ENCODE measurements around the gene GFY.

The GFY gene

DNA sequence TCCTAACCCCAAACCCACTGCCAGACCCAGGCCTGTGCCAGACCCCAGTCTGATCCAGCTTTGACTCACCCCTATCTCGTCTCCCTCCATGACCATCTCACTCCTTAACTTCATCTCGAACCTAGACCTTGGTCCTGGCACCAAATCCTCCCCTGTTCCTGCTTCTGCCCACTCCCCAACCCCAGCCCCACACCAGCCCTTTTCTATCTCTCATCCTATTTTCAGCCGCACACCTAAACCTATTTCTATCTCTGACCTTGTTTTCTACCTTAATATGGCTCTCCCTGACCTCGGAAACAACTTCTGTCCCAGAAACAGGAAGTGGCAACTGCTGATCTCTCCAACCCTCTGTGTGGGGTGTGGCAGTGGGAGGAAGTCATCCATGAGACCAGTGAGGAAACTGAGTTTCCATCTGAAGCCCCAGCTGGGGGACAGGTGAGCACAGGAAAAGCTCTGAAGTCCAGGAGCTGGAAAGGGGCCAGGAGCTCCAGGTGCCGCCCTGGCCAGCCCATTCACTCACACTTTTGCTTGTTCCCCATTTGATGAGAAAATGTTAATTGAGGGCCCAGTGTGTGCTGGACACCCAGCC lies 15.7 kb upstream of the GFY start:
- peak; percentile 56 to 68 for DNase-seq

DNA sequence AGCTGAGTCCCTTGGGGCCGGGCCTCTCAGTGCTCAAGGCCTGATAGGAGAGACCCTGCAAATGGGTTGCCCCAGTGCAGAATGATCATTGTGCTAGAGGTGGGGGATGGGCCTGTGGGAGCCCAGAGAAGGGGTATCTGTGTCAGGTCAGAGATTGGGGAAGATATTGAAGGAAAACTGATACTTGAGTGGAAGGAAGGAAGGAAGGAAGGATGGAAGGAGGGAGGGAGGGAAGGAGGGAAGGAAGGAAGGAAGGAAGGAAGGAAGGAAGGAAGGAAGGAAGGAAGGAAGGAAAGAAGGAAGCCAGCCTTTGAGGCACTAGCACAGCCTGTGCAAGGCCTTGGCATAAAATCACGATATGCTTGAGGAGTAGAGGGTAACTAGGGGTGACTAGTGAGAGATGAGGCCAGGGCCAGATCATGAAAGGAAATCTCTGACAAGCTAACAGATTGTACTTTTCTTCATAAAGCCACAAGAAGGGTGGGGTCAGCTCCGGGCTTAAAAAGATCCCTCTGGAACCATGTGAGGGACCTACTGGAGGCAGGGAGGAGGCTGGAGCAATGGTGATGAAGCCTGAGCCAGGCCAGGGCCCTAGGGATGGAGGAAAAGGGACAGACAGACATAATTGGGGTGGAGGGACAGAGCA lies 13.4 kb upstream of the GFY start:
- no peak for DNase-seq

DNA sequence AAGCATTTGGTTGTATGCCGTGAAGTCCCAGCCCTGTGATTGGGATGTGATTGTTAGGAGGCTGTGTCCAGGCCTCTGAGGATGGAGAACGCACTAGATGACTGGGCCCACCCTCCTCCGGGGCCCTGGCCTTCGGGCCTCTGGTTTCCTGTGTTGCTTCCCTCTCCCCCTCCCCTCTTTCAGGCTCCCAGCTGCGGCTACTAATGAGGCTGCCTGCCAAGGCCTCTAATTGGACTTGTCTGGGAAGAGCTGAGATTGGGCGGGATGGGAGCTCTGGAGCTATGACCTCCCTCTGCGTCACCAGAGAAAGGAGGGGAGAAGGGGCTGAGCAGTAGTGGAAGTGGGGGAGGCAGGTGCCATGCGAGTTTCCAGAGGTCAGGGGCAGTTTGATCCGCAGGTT lies 11.8 kb upstream of the GFY start:
- no peak for DNase-seq

DNA sequence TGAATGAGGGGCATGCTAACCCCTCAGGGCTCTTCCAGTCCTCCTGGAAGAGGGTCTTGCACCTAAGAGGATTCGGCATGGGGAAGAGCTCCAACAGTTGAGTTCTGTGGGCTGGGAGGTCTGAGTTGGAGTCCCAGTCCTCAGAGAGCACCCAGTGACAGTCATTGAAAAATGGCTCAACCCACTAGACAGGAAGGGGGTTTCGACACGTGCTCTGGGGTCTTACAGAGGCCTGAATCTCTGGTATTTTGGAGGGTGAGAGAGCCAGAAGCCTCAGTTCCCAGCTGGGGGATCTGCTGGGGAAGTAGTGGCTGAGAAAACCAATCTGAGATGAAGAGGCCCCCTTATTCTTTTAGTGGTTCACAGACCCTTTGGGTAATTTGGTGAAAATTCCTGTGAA lies 10.9 kb upstream of the GFY start:
- DNase-seq: no peak

DNA sequence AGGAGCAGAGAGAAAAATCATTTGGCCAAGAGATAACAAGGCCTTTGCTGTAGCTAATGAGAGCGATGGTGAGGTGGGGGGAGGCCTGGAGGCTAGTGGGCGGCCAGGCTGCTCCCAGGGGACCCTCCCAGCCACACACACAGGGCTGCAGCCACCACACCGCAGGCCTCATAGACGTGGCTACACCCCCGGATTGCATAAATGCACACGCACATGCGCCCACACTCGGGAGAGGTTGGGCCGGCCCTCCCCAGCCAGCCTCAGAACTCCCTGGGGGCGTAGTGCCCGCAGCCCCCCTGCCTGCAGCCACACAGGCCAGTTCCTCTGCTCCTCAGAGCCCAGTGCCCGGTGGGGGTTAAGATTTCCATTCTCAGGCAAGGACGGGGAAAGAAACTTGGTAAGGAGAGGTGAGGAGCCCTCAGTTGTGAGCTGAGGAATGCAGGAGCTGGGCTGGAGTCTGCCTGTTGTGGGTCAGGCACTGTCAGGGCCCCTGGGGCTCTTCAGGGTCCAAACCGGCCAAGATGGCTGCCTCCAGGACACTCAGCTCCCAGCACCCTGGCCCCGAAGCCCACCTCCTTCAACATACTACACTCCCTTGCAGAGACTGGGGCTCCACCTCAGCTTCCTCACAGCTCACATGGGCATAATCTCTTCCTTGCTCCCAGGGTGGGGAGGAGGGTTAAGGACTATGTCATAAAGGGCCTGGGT lies 9.9 kb upstream of the GFY start:
- no peak for DNase-seq

DNA sequence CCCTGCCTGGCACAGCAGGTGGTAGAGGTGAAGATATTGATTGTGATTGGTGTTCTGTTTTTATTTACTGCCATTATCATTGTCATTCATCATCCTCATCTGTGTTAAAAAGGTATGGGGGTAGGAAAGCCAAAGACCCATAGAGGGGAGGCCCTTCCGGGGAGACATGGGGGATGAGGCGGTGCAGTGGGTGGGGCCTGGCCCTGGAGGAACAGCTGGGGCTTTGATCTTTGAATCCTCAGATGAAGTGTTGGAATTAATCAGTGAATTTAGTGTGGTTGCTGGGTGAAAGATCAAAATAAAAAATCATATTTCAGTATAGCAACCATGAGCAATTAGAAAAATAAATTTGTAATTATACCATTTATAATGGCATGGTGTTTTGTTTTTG lies 9.4 kb upstream of the GFY start:
- DNase-seq: no peak

DNA sequence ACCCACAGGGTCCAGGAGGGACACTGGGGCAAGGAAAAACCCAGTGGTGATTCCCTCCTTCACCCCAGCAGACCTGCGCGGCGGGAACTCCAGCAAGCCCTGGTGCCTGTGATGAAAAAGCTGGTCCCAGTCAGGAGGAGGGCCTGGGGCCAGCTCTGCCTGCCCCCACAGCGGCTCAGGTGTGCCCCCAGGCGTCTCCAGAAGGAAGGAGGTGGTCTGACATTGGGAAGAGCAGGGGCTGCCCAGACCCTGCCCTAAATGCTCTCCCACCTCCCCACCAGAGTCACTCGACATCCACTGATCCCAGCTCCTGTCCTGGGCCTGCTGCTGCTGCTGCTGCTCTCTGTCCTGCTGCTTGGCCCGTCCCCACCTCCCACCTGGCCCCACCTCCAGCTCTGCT lies 8.1 kb upstream of the GFY start:
- DNase-seq: no peak

DNA sequence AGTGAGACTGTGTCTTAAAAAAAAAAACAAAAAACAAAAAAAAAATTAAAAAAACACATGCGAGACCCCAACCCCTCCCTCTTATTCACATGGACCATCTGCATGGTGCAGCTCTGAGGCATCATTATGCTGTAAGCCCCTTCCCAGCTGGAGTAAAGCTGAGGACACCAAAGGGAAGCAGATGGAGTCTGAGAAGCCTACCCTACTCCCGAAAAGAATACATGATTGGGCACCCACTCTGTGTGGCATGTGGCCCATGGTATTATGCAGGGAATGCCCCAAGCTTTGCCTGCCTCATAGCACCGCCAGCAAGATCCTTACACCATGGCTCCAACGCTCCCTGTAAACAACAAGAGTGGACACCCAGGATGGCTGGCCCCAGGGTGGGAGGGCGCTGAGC lies 6.7 kb upstream of the GFY start:
- DNase-seq: no peak

DNA sequence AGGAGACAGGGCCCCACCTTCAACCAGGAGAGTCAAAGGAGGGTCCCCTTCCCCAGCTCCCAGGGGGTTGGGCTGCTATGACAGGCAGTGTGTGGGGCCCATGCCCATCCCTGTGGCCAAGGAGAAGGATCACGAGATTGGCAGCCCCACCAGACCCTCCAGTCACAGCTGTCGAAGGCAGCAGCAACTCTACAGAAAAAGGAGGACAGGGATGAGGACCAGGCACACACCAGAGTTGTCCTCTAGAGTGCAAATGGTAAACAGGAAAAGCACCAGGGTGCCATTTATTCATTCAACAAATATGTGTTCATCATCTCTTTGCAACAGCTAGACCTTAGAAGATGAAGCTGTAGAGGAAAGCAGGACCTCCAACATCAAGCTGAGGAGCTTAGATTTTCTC lies 6.0 kb upstream of the GFY start:
- no peak for DNase-seq

DNA sequence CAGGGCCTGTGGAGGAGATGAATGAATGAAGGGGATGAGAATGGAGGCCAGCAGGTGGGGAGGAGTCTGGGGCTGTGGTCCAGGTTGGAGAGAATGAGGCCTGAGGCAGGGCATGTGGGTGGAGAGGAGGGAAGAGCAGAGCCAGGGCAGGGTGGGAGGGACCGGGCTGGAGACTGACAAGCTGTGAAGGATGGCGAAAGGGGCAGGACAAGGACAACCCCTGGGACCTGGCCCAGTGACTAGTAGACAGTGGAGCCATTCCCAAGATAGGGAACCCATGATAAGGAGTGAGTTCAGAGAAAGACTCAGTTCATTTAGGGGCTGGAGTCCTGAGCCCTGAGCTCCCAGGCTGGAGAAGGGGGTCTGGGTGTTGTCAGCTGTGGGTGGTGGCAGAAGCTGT lies 5.0 kb upstream of the GFY start:
- DNase-seq: no peak

DNA sequence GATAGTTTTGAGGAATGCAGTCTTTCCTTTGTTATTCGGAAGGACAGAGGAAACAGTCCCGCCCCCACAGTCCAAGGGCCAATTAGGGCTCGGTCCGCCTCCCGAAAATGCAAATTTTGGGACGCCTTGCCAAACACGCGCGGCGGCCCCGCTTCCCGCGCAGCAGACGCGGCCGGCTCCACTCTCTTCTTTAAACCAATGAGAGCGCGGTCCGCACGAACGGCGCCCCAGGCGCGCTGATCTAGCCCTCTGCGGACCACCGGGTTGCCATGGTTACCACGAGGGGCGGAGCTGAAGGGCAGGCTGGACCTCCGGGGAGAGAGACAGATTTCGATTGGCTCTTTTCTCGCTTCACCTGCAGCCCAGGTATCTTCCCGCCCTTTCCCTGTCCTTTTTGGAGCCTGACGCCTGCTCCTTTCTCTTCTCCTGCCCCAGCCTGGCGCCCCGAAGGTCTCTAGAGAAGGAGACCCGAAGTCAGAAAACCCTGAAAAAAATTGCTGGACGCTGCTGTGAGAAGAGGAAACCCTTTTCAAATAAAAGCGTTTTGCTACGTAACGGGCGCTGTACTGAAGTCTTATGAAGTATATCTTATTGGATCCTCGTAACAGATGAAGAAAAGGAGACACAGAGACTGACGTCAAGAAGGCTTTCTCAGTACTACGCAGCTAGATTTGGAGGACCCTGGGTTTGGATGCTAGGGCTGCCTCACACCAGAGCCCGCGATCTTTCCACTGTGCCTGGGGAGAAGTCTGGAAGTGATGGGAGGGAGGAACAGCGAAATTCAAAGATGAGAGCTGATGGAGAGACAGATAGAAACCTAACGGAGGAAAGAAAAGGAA lies 3.9 kb upstream of the GFY start:
- no peak for DNase-seq

DNA sequence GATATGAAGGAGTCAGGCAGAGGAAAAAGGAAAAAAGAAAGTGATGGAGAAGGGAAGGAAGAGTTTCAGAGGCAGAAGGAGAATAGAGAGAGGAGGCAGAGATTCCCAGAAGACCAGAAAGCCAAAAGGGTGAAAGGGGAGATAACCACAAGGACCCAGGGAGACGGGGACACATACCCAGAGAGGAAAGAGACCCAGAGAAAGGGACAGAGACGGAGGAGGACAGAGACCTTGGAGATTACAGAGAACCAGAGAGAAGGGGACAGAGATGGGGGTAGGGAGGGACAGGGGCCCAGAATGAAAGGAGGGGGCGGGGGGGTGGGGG lies 3.3 kb upstream of the GFY start:
- DNase-seq: no peak

DNA sequence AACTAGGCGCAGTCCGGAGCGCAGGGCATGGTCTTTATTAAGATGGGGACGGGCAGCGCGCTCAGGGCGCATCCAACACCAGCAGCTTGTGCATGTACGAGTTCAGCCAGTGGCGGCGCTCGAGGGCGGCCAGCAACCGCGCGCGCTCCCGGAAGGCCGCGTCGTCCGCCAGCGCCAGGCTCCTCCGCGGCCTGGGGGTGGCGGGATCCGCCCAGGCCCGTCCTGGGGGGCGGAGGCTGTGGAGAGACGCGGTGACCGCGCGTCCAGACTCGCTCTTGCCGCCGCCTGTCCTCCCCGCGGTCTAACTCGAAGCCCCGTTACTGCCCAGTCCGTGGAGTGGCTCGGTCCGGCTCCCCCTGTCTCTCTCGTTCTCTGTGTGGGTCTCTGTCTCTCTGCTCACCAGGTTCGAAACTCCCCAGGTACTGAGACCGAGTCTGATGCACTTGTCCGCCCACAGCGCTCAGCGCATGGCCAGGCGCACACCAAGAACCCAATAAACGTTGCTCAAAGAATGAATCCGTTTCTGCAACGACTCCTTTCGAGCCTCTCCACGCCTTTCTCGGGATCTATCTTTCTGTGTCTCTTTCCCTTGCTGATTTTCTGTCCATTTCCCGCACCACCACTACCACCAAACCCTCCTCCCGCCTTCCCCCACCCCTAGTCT lies 2.6 kb upstream of the GFY start:
- DNase-seq: no peak

DNA sequence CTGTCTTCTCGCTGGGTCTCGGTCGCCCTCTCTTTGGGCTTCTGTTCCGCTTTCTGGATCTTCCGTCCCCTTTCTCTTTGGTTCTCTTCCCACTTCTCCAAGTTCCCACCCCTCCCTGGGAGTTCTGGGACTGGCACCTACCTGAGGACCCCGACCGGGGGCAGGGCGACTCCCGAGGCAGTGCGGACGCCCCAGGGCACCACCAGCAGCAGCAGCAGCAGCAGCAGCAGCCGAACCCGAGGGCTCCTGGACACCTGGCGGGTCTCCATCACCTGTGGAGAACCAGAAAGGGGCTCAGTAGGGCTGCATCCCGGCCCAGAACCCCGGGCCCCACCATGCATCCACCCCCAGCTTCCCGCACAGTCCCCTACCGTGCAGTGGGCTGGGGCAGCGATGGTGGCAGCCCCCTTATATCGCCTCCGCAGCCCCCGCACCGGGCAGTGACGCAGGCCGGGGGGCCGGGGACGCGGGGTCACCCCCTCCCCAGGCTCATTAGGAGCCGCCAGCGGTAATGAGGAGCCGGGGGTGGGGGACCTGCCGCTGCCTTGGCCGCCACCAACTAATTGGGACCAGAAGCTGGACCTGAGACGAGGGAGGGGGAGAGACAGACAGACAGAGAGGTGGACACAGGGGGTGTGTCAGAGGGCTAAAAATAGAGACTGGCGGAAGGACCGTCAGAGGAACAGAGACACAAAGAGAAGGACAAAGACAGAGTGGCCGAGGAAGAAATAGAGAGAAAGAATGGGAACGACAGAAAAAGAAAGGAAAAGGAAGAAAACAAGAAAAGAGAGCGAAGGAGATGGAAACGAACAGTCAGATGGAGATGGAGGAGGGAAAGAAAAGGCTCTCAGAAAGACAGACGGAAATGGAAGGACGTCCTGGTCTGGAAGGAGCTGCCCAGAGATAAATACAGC lies 1.9 kb upstream of the GFY start, which contains the start of gene PTH2:
Gene PTH2 (minus strand): TSS at position 371 of the 914 bp plus-strand sequence. CDS start 102 bp downstream, at position 269.
- DNase-seq: no peak

DNA sequence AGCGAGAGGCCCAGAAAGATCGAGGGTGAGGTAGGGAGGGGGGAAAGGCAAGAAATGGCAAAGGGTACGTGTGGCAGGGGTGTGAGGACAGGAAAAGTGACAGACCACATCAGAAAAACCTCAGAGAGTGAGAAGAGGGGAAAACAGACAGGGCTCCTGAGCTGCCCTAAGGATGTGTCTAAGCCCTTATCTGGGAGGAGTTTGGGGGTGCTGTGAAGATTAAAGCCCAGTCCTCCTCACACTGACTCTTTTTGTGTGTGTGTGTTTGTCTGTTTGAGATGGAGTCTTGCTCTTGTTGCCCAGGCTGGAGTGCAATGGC lies 1.2 kb upstream of the GFY start:
- DNase-seq: no peak

DNA sequence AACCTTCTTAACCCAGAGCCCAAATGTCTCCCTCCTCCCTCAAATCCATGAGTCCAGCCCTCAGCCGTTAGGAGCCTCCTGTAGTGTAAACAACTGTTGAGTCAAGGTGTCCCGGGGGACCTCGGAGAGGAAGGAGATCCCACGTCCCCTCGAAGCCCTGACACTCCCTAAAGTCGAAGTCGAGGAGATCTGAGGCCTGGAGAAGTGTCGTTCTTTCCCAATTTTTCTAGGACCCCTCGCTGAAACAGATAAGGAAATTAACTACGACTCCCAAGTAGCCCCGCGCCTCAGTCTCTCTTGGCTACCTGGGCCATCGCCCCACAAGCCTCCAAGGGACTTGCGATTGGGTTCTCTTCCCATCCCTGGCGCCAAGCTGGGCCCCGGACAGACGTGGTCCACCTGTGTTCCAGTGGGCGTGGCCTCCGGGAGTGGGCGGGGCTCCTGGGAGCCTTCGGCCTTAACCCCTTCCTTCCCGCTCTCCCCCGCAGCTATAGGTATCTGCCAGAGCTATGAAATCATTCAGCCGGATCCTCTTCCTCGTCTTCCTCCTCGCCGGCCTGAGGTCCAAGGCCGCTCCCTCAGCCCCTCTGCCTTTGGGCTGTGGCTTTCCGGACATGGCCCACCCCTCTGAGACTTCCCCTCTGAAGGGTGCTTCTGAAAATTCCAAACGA lies 869 bp downstream of the GFY start:
- no peak for DNase-seq

DNA sequence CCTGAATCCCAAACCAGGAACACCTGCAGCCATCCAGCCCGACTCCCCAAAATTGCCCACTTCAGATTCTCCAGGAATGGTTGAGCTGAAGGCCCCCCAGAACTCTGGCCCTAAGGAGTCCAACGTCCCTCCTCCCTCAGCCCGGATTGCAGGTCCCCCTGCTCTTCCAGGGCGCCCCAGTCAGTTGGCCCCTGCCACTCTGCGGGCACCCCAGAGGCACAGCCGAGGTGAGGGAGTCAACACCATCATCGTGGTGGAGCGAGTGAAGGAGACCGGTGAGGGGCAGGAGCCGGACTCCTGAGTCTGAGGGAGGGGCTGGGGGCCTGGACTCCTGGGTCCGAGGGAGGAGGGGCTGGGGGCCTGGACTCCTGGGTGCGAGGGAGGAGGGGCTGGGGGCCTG lies 2.2 kb downstream of the GFY start:
- no peak for DNase-seq

DNA sequence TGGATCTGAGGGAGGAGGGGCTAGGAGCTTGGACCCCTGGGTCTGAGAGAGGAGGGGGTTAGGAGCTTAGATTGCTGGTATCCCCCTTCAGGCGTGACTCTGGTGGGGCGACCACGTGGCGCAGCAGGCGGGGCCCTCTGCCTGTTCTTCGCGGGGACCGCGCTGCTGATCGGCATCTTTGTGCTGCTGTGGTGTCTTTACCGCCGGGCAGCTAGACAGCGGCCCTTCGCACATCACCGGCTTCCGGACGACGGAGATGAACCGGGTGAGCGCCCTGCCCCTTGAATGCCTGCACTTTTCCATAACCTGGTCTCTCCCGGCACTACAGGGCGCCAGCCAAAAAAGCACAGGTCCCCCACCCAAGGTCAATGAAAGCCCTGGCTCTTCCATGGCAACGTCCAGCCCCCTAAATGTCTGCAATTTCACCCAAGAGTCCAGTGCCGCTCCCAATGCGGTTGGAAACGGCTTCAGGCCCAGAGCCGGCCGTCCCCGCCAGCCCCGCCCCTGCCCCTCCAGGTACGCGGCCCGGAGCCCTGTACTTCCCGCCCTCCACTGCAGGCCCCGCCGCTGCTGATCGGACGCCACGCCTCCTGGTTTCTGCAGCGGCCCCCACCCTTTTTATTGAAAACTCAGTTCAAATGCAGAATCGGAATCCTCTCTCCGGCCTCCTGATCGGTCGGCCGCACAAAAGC lies 2.8 kb downstream of the GFY start:
- no peak for DNase-seq

DNA sequence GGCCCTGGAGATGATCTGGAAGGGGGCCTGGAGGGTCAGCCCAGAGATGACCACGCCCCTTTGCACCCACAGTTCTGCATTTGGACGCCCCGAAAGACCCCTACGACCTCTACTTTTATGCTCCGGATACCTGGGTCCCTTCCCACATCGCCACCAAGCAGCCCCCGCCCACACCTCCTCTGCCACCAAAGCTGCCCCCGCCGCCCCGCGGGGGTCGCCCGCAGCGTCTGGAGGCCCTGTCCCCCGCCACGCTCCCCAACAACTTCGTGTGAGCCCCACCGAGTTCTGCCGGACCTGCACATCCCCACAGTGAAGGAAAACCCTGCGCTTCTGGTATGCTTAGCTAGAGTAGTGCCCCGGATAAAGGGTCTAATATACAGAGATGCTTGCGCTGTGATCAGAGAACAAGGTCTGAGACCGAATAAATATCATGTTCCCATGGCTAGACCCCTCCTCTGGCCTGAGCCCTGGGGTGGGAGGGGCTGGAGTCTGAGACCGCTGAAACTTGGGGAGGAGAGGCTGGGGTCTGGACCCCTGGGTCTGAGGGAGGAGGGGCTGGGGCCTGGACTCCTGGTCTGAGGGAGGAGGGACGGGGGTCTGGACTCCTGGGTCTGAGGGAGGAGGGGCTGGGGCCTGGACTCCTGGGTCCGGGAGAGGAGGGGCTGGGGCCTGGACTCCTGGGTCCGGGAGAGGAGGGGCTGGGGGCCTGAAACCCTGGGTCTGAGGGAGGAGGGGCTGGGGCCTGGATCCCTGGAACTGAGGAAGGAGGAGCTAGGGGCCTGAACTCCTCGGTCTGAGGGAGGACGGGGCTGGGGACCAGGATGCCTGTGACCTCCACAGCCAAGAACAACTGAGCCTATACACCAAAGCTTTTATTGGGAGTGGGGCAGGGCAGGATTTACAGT lies 3.6 kb downstream of the GFY start:
- DNase-seq: no peak

DNA sequence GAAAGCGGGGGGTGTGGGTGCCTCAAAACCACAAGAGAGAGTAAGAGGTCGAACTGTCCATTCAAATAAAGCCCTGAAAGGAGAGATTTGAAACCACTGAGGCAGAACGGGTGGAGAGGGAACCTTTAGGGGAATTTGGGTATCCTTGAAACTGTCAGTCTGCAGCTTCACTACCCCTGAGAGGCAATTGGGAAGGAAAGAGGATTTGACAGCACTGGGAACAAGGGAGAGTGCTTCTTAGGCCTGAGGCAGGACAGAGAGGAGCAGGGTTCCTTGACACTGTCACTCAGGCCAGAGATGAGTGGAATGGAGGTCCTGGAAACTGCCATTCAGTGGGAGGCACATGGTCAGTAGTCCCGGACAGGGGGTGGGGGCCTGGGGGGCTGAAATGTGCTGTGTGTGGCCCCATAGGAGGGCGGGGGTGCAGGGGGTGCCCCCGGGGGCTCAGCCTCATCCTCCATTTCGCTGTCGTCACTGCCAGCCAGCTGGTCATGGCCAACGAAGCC lies 5.0 kb downstream of the GFY start:
- no peak for DNase-seq
